OCI-LY1 (cell line): Measurements from ENCODE around the gene TRPM3.

ENCODE experiments used
- H2AFZ ChIP-seq: fragments of 200-600 bp; sonication (generic), shearing (Covaris generic); 2 replicates; pipeline ENCODE4 v1.6.0; 2014; ENCODE audit warnings: antibody characterized with exemption, mild to moderate bottlenecking, low read length
- H3F3A ChIP-seq: fragments of 200-600 bp; sonication (generic), shearing (Covaris generic); 2 replicates; pipeline ENCODE4 v1.6.0; 2014; ENCODE audit warnings: mild to moderate bottlenecking, antibody characterized with exemption, low read length, moderate library complexity; ENCODE audit not compliant: insufficient read depth
- H3K27ac ChIP-seq: fragments of 200-600 bp; sonication (generic); 2 replicates; pipeline ENCODE4 v1.5.1; 2014; ENCODE audit warnings: low read length, mixed run types, mild to moderate bottlenecking, low read depth; ENCODE audit not compliant: poor library complexity, severe bottlenecking
- H3K27me3 ChIP-seq: fragments of 200-600 bp; sonication (generic); 2 replicates; pipeline ENCODE4 v1.6.0; 2014; ENCODE audit warnings: antibody characterized with exemption, mild to moderate bottlenecking, low read length, moderate library complexity; ENCODE audit not compliant: insufficient read depth
- H3K36me3 ChIP-seq: fragments of 200-600 bp; sonication (generic); 2 replicates; pipeline ENCODE4 v1.6.1; 2014; ENCODE audit warnings: mild to moderate bottlenecking, antibody characterized with exemption, low read length, moderate library complexity, mixed read lengths; ENCODE audit not compliant: insufficient read depth
- H3K4me1 ChIP-seq: fragments of 200-600 bp; sonication (generic); 2 replicates; pipeline ENCODE4 v1.5.1; 2014; ENCODE audit warnings: mild to moderate bottlenecking, low read length, moderate library complexity; ENCODE audit not compliant: insufficient read depth, severe bottlenecking
- H3K4me2 ChIP-seq: fragments of 200-600 bp; sonication (generic), shearing (Covaris generic); 2 replicates; pipeline ENCODE4 v1.6.1; 2014; ENCODE audit warnings: low read length
- H3K4me3 ChIP-seq: fragments of 200-600 bp; sonication (generic); 2 replicates; pipeline ENCODE4 v1.5.1; 2014; ENCODE audit warnings: low read length, low read depth, mild to moderate bottlenecking, mixed read lengths; ENCODE audit not compliant: poor library complexity, severe bottlenecking
- H3K79me2 ChIP-seq: fragments of 200-600 bp; shearing (Covaris generic); 2 replicates; pipeline ENCODE4 v1.6.1; 2016; ENCODE audit warnings: mixed run types, low read length, mixed read lengths; ENCODE audit not compliant: insufficient read depth
- H3K9ac ChIP-seq: fragments of 200-600 bp; sonication (generic), shearing (Covaris generic); 2 replicates; pipeline ENCODE4 v1.6.1; 2014; ENCODE audit warnings: mild to moderate bottlenecking, low read length, mixed read lengths
- H3K9me2 ChIP-seq: fragments of 200-600 bp; sonication (generic), shearing (Covaris generic); 2 replicates; pipeline ENCODE4 v1.6.1; 2014; ENCODE audit warnings: low read depth, mild to moderate bottlenecking, low read length, mixed read lengths
- H3K9me3 ChIP-seq: fragments of 200-600 bp; shearing (Covaris generic); 2 replicates; pipeline ENCODE4 v1.6.1; 2014; ENCODE audit warnings: low read length, mixed read lengths
- H4K20me1 ChIP-seq: fragments of 200-600 bp; sonication (generic), shearing (Covaris generic); 2 replicates; pipeline ENCODE4 v1.6.0; 2016; ENCODE audit warnings: mild to moderate bottlenecking, low read length; ENCODE audit not compliant: insufficient read depth
- CTCF ChIP-seq: fragments of 200-600 bp; sonication (generic), shearing (Covaris generic); IDR thresholded peaks from 2 replicates; pipeline ENCODE4 v1.5.1; 2017; ENCODE audit warnings: mild to moderate bottlenecking, antibody characterized with exemption, low read length, moderate library complexity, mixed read lengths
- EZH2 ChIP-seq: fragments of 200-600 bp; sonication (generic), shearing (Covaris generic); IDR thresholded peaks from 2 replicates; pipeline ENCODE4 v1.8.0; 2017; ENCODE audit warnings: borderline replicate concordance, mixed run types, mild to moderate bottlenecking, antibody characterized with exemption, low read length, moderate library complexity, mixed read lengths

Gene TRPM3

GRCh38 chr9:70559102-70559501, 562.3 kb downstream of the TRPM3 start:
- H3K9me3 ChIP-seq: no peaks in the 10 kb centered on the region
- no peak overlapping the region for H3K9ac ChIP-seq
- no peaks in the 10 kb centered on the region; the same call in 1 of the 2 replicates for H3K27me3 ChIP-seq
- H3K4me1 ChIP-seq: peaks cover 8% of the 10 kb centered on the region
- no peaks in the 10 kb centered on the region for H4K20me1 ChIP-seq
- no peak overlapping the region for H3K27ac ChIP-seq
- no peaks in the 10 kb centered on the region for H3K36me3 ChIP-seq
- H3K4me2 ChIP-seq: no peak overlapping the region
- no peaks in the 10 kb centered on the region for H3K79me2 ChIP-seq
- H2AFZ ChIP-seq: no peak overlapping the region
- no peaks in the 10 kb centered on the region for H3F3A ChIP-seq
- TF ChIP-seq EZH2: no peak
- TF ChIP-seq CTCF: no peak
- no peak overlapping the region for H3K4me3 ChIP-seq
- H3K9me2 ChIP-seq: no peaks in the 10 kb centered on the region

- Histone ChIP-seq H4K20me1 (no peaks in the 10 kb centered on the region), H3K4me3 (no peak overlapping the region), H3K9ac (no peak overlapping the region), H3K9me3 (no peaks in the 10 kb centered on the region), H3K4me2 (no peak overlapping the region), H3K27me3 (no peaks in the 10 kb centered on the region; the same call in 1 of the 2 replicates), H3K9me2 (no peaks in the 10 kb centered on the region), H2AFZ (no peak overlapping the region), H3K36me3 (no peaks in the 10 kb centered on the region), H3F3A (no peaks in the 10 kb centered on the region), H3K79me2 (no peaks in the 10 kb centered on the region), H3K4me1 (no peaks in the 10 kb centered on the region), H3K27ac (no peak overlapping the region)
- TF ChIP-seq CTCF (no peak), EZH2 (no peak)
These were observed 563.6 kb downstream of the TRPM3 start for GRCh38 chr9:70557661-70558369.

GRCh38 chr9:70556771-70557170, 564.6 kb downstream of the TRPM3 start:
- H2AFZ ChIP-seq: no peak overlapping the region
- no peaks in the 10 kb centered on the region for H3K4me1 ChIP-seq
- no peak overlapping the region for H3K27ac ChIP-seq
- TF ChIP-seq CTCF (no peak), EZH2 (no peak)
- no peaks in the 10 kb centered on the region for H3K9me3 ChIP-seq
- no peak overlapping the region for H3K4me3 ChIP-seq
- H3K9me2 ChIP-seq: no peaks in the 10 kb centered on the region
- no peak overlapping the region for H3K9ac ChIP-seq
- no peak overlapping the region for H3K4me2 ChIP-seq
- H3K36me3 ChIP-seq: no peaks in the 10 kb centered on the region
- H4K20me1 ChIP-seq: no peaks in the 10 kb centered on the region
- no peaks in the 10 kb centered on the region for H3F3A ChIP-seq
- no peaks in the 10 kb centered on the region; the same call in 1 of the 2 replicates for H3K27me3 ChIP-seq
- H3K79me2 ChIP-seq: no peaks in the 10 kb centered on the region
